GM23338 (cell line): ENCODE measurements around the gene TMEM114. TPM values are rescaled to one million over a fixed set of nuclear protein-coding genes. Genes with fewer than 3 reads are reported as not detected.

Experiments used
- ATAC-seq: fragments of 200-7000 bp; cut with Tn5 transposase; 3 replicates; pipeline ENCODE4 v1.9.1; 2020
- DNase-seq: peaks from one replicate; pipeline ENCODE4 v3.0.0-alpha.2; 2015; ENCODE audit warnings: low spot score
- H2AFZ ChIP-seq: fragments of 200-600 bp; sonication (generic); 2 replicates; pipeline ENCODE4 v1.8.0; 2016; ENCODE audit warnings: antibody characterized with exemption, mild to moderate bottlenecking, moderate library complexity
- H3F3A ChIP-seq: fragments of 200-600 bp; sonication (generic); replicated peaks from 2 replicates; pipeline ENCODE4 v1.8.0; 2017; ENCODE audit warnings: antibody characterized with exemption, mixed run types, low read depth
- H3K27ac ChIP-seq: fragments of 200-600 bp; sonication (generic); 2 replicates; pipeline ENCODE4 v1.6.1; 2016; ENCODE audit warnings: low read depth
- H3K27me3 ChIP-seq: fragments of 200-600 bp; sonication (generic); 2 replicates; pipeline ENCODE4 v1.8.0; 2016; ENCODE audit warnings: mild to moderate bottlenecking, mixed run types, moderate library complexity; ENCODE audit not compliant: insufficient read depth
- H3K36me3 ChIP-seq: fragments of 200-600 bp; sonication (generic); 2 replicates; pipeline ENCODE4 v1.8.0; 2016; ENCODE audit warnings: mild to moderate bottlenecking; ENCODE audit not compliant: insufficient read depth
- H3K4me1 ChIP-seq: fragments of 200-600 bp; sonication (generic); 2 replicates; pipeline ENCODE4 v1.8.0; 2016; ENCODE audit warnings: mild to moderate bottlenecking, moderate library complexity; ENCODE audit not compliant: insufficient read depth
- H3K4me2 ChIP-seq: fragments of 200-600 bp; sonication (generic); 2 replicates; pipeline ENCODE4 v1.7.1; 2017; ENCODE audit warnings: mixed run types
- H3K4me3 ChIP-seq: fragments of 200-600 bp; sonication (generic); 2 replicates; pipeline ENCODE4 v1.6.1; 2016; ENCODE audit warnings: mixed run types
- H3K79me2 ChIP-seq: fragments of 200-600 bp; sonication (generic); replicated peaks from 2 replicates; pipeline ENCODE4 v1.8.0; 2017; ENCODE audit warnings: mild to moderate bottlenecking; ENCODE audit not compliant: insufficient read depth
- H3K9me2 ChIP-seq: fragments of 200-600 bp; sonication (generic); 2 replicates; pipeline ENCODE4 v1.8.0; 2017; ENCODE audit not compliant: insufficient read depth
- H4K20me1 ChIP-seq: fragments of 200-600 bp; sonication (generic); replicated peaks from 2 replicates; pipeline ENCODE4 v1.8.0; 2017; ENCODE audit warnings: mild to moderate bottlenecking; ENCODE audit not compliant: insufficient read depth
- H3K27ac Mint-ChIP-seq: 2 replicates; pipeline ENCODE4 v1.8.0; 2020; ENCODE audit warnings: inconsistent platforms, mild to moderate bottlenecking, moderate library complexity, mixed read lengths
- H3K27me3 Mint-ChIP-seq: 3 replicates; pipeline ENCODE4 v1.8.0; 2022; ENCODE audit warnings: low read depth, mild to moderate bottlenecking, moderate library complexity, mixed read lengths, inconsistent platforms; ENCODE audit not compliant: insufficient read depth, poor library complexity
- H3K36me3 Mint-ChIP-seq: 3 replicates; pipeline ENCODE4 v1.8.0; 2021; ENCODE audit warnings: low read depth, mild to moderate bottlenecking, inconsistent platforms, moderate library complexity, mixed read lengths
- H3K4me1 Mint-ChIP-seq: 3 replicates; pipeline ENCODE4 v1.8.0; 2020; ENCODE audit warnings: mild to moderate bottlenecking, inconsistent platforms, mixed read lengths
- H3K4me3 Mint-ChIP-seq: 3 replicates; pipeline ENCODE4 v1.8.0; 2021; ENCODE audit warnings: moderate library complexity, mild to moderate bottlenecking, inconsistent platforms, mixed read lengths
- H3K9me3 Mint-ChIP-seq: 3 replicates; pipeline ENCODE4 v1.8.0; 2020; ENCODE audit warnings: moderate library complexity, mild to moderate bottlenecking, inconsistent platforms, mixed read lengths
- CREB1 ChIP-seq: fragments of 250-450 bp; sonication (Bioruptor Pico); IDR thresholded peaks from 2 replicates; pipeline ENCODE4 v1.5.0; 2020; ENCODE audit warnings: low read depth, mild to moderate bottlenecking, moderate library complexity
- EZH2 ChIP-seq: fragments of 200-600 bp; sonication (generic); IDR thresholded peaks from one replicate; pipeline ENCODE4 v1.8.0; 2017; ENCODE audit warnings: antibody characterized with exemption, mild to moderate bottlenecking, low read depth; ENCODE audit not compliant: unreplicated experiment
- JUNB ChIP-seq: IDR thresholded peaks from one replicate; pipeline ENCODE4 v1.6.1; 2016; ENCODE audit warnings: antibody characterized with exemption; ENCODE audit not compliant: unreplicated experiment
- NANOG ChIP-seq: IDR thresholded peaks from 2 replicates; pipeline ENCODE4 v1.6.1; 2016; ENCODE audit warnings: antibody characterized with exemption, borderline replicate concordance
- POLR2AphosphoS5 ChIP-seq: IDR thresholded peaks from 2 replicates; pipeline ENCODE4 v1.6.1; 2016; ENCODE audit warnings: antibody characterized with exemption, low read depth
- REST ChIP-seq: IDR thresholded peaks from one replicate; pipeline ENCODE4 v1.6.1; 2018; ENCODE audit warnings: antibody characterized with exemption; ENCODE audit not compliant: unreplicated experiment
- STAT1 ChIP-seq: IDR thresholded peaks from one replicate; pipeline ENCODE4 v1.6.1; 2016; ENCODE audit warnings: antibody characterized with exemption; ENCODE audit not compliant: unreplicated experiment
- ZNF331 ChIP-seq: fragments of 250-450 bp; sonication (Bioruptor Pico); IDR thresholded peaks from 2 replicates; pipeline ENCODE4 v1.5.0; 2020; ENCODE audit warnings: low read depth, mild to moderate bottlenecking, moderate library complexity
- polyA plus RNA-seq: library from polyadenylated mRNA; unstranded; fragments of >200 nt; fragmentation: Nextera tagmentation; extraction: Ambion mirVana; gene quantifications from 2 replicates; pipeline ENCODE4 v1.2.1, GENCODE V29; 2016
- total RNA-seq: library from RNA; depleted of rRNA; stranded (reverse); fragments of >200 nt; shearing (Covaris generic); gene quantifications from 2 replicates; pipeline ENCODE4 v1.2.3, GENCODE V29; 2014
- TF ChIP-seq, protein P1 (sequence below): IDR thresholded peaks from 2 replicates; pipeline ENCODE4 v1.6.1; 2016; ENCODE audit warnings: antibody characterized with exemption

Gene TMEM114
- total and polyA plus RNA-seq, 2 experiments from 2014 or later = 0.47 to 0.52 TPM

- H2AFZ ChIP-seq = no peak overlapping the region
- no peaks in the 10 kb centered on the region for H3K9me2 ChIP-seq
- Mint-ChIP-seq H3K9me3 (no peaks in the 10 kb centered on the region; the same call in 1 of the 3 replicates), H3K36me3 (peaks cover 88% of the 10 kb centered on the region), H3K27ac (no peak overlapping the region), H3K27me3 (peaks cover 2% of the 10 kb centered on the region), H3K4me1 (no peaks in the 10 kb centered on the region; the same call in 2 of the 3 replicates), H3K4me3 (no peak overlapping the region; the same call in 2 of the 3 replicates)
- no peak overlapping the region for H3K4me3 ChIP-seq
- H3K36me3 ChIP-seq = peaks cover 29% of the 10 kb centered on the region
- peaks cover 15% of the 10 kb centered on the region for H3K79me2 ChIP-seq
- no peak overlapping the region for H3K4me2 ChIP-seq
- 0 out of 2 replicates have a peak, but pooled peaks cover 4% of the 10 kb centered on the region for H3F3A ChIP-seq
- no peak overlapping the region for H3K27ac ChIP-seq
- TF ChIP-seq REST = no peak
- DNase-seq (no peak), ATAC-seq (no peak)
- no peaks in the 10 kb centered on the region for H3K4me1 ChIP-seq
- peaks cover 27% of the 10 kb centered on the region for H4K20me1 ChIP-seq
- H3K27me3 ChIP-seq = no peaks in the 10 kb centered on the region
Observed at GRCh38 chr16:8628981-8629725, 38.8 kb upstream of the TMEM114 start.

GRCh38 chr16:8627456-8627855 is 37.1 kb upstream of the TMEM114 start:
- H3K36me3 Mint-ChIP-seq = peaks cover 80% of the 10 kb centered on the region
- H3K27ac Mint-ChIP-seq = no peak overlapping the region

GRCh38 chr16:8626946-8627345 is 36.6 kb upstream of the TMEM114 start:
- H3K36me3 ChIP-seq = peaks cover 29% of the 10 kb centered on the region
- H3K36me3 Mint-ChIP-seq = peaks cover 76% of the 10 kb centered on the region
- no peak overlapping the region for H3K27ac ChIP-seq
- no peaks in the 10 kb centered on the region for H3K27me3 ChIP-seq
- DNase-seq = no peak
- H3K4me1 ChIP-seq = peaks cover 7% of the 10 kb centered on the region; the same call in 1 of the 2 replicates
- H3F3A ChIP-seq = no peaks in the 10 kb centered on the region
- H3K4me2 ChIP-seq = no peak overlapping the region
- no peak overlapping the region for H2AFZ ChIP-seq
- no peaks in the 10 kb centered on the region for H3K9me2 ChIP-seq
- peaks cover 37% of the 10 kb centered on the region for H3K79me2 ChIP-seq
- no peak overlapping the region; the same call in 1 of the 2 replicates for H3K27ac Mint-ChIP-seq
- H3K4me1 Mint-ChIP-seq = peaks cover 2% of the 10 kb centered on the region; the same call in 1 of the 3 replicates
- H3K4me3 ChIP-seq = no peak overlapping the region
- H3K27me3 Mint-ChIP-seq = peaks cover 4% of the 10 kb centered on the region
- H3K4me3 Mint-ChIP-seq = no peak overlapping the region
- no peaks in the 10 kb centered on the region; the same call in 2 of the 3 replicates for H3K9me3 Mint-ChIP-seq
- no peak for ATAC-seq
- peaks cover 28% of the 10 kb centered on the region for H4K20me1 ChIP-seq
- no peak for TF ChIP-seq EZH2
- TF ChIP-seq ZNF331 (CRISPR knock-in tag) = no peak
- TF ChIP-seq, protein P1, sequence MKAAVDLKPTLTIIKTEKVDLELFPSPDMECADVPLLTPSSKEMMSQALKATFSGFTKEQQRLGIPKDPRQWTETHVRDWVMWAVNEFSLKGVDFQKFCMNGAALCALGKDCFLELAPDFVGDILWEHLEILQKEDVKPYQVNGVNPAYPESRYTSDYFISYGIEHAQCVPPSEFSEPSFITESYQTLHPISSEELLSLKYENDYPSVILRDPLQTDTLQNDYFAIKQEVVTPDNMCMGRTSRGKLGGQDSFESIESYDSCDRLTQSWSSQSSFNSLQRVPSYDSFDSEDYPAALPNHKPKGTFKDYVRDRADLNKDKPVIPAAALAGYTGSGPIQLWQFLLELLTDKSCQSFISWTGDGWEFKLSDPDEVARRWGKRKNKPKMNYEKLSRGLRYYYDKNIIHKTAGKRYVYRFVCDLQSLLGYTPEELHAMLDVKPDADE = no peak
- no peak for TF ChIP-seq STAT1
- TF ChIP-seq POLR2AphosphoS5 = no peak
- no peak for TF ChIP-seq CREB1 (CRISPR knock-in tag)
- TF ChIP-seq NANOG = no peak
- no peak for TF ChIP-seq REST

More at GRCh38 chr16:8627456-8627855, 37.1 kb upstream of the TMEM114 start:
- no peak overlapping the region for H3K4me2 ChIP-seq
- H3K27me3 Mint-ChIP-seq = no peaks in the 10 kb centered on the region
- peaks cover 29% of the 10 kb centered on the region for H4K20me1 ChIP-seq
- ATAC-seq (no peak), DNase-seq (no peak)
- no peaks in the 10 kb centered on the region for H3F3A ChIP-seq
- H2AFZ ChIP-seq = no peak overlapping the region
- peaks cover 32% of the 10 kb centered on the region for H3K79me2 ChIP-seq
- TF ChIP-seq NANOG (no peak), JUNB (no peak), CREB1 (CRISPR knock-in tag) (no peak)
- H3K9me2 ChIP-seq = no peaks in the 10 kb centered on the region
- H3K27ac ChIP-seq = no peak overlapping the region
- H3K4me3 Mint-ChIP-seq = no peak overlapping the region
- H3K4me3 ChIP-seq = no peak overlapping the region
- H3K27me3 ChIP-seq = no peaks in the 10 kb centered on the region
- peaks cover 6% of the 10 kb centered on the region; the same call in 1 of the 2 replicates for H3K4me1 ChIP-seq
- H3K36me3 ChIP-seq = peaks cover 29% of the 10 kb centered on the region
- peaks cover 2% of the 10 kb centered on the region; the same call in 2 of the 3 replicates for H3K4me1 Mint-ChIP-seq
- H3K9me3 Mint-ChIP-seq = no peaks in the 10 kb centered on the region; the same call in 2 of the 3 replicates
